Adipose tissue (tissue), 3 donors: ENCODE data around the gene SLC12A4. TPM values are rescaled to one million over a fixed set of nuclear protein-coding genes. Genes with fewer than 3 reads are reported as not detected.
"Not testable (repeated sequence)": the region's sequence is repeated elsewhere in the genome, so short reads cannot be mapped to it uniquely, and the experiment has no call there.

Experiments
- H3K27ac ChIP-seq: one replicate; pipeline ENCODE4 v1.5.1; 2013; ENCODE audit warnings: low read depth, low read length
- WGBS, 3 donors: extraction: QIAGEN DNeasy Blood & Tissue Kit; methylation state at CpG; one replicate each; pipeline ENCODE4 v1.1.7; 2013; 5-methylcytosine and 5-hydroxymethylcytosine counted together
- polyA plus RNA-seq, 3 donors: library from polyadenylated mRNA; stranded (reverse); fragments of 200-250 nt; gene quantifications; one replicate each; pipeline ENCODE4 v1.2.3, GENCODE V29; 2013
- donor health status: healthy with polysubstance abuse.
- donor health status: Bipolar disorder and iron deficiency.
- donor health status: healthy.

The SLC12A4 gene
- polyA plus RNA-seq, 3 donors: 13.2 to 56.9 (median 44.4) TPM

DNA sequence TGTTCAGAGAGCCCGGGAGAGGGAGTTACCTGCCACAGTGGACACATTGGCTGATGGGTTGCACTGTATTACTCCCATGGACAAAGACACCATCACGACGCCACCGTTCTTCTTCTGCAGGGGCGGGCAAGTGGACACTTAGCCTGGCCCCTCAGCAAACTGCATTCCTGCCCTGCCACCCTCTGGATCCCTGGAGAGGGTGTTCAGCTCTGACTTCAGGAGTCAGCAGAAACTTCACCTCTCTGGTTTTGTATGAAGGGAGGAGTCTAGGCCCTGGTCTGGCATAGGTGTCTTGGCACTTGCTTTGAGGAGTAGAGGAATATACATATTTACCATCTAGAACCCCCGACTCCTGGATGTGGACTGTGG is 21.6 kb upstream of the SLC12A4 start:
- WGBS, 3 donors: 78 to 82% (median 82%) methylated on average over 6 of the region's 6 CpGs
- H3K27ac ChIP-seq: no peak overlapping the region

DNA sequence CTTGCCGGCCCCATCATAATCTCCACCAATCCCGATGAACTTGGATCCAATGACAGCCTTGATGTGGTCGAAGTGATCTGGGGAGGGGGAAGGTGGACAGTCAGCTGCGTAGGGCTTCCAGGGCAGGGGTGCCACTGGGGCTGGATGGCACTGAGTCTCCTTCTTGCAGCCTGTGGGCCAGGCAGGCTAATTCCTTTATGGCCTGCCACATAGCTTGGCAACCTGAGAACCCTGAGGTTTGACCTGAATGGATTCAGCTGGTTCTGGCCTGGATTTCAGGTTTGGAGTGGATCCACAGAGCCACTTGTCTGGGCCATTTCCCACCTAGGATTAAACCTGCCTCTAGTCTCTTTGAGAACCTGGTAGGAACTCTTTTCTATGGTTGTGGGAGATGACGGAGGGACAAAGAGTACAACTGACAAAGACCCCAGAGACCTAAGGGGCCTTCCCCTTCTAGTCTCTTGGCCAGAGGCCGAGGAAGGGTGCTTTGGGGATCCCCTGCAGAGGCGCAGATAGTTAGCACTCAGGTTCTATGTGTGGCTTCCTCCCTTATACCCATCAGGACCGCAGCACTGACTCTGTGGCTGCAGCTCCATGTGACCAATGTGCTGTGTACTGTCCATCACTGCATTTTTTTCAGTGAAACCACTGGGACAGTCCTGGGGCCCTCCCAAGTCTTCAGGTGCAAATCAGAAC is 21.0 kb upstream of the SLC12A4 start:
- WGBS, 3 donors: 79 to 89% (median 87%) methylated on average over 8 of the region's 8 CpGs
- no peak overlapping the region for H3K27ac ChIP-seq

DNA sequence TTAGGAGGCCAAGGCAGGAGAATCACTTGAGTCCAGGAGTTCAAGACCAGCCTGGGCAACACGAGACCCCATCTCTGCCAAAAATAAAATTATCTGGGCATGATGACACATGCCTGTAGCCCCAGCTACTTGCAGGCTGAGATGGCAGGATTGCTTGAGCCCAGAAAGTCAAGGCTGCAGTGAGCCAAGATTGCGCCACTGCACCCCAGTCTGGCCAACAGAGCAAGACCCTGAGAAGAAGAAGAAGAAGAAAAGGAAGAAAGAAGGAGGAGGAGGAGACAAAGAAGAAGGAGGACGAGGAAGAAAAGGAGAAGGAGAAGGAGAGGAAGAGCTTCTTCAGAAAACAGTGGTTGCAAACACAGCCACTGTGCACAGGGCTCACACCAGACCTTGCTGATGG is 20.2 kb upstream of the SLC12A4 start:
- 77 to 79% (median 78%) methylated on average over 3 of the region's 3 CpGs for WGBS, 3 donors
- H3K27ac ChIP-seq: no peak overlapping the region

DNA sequence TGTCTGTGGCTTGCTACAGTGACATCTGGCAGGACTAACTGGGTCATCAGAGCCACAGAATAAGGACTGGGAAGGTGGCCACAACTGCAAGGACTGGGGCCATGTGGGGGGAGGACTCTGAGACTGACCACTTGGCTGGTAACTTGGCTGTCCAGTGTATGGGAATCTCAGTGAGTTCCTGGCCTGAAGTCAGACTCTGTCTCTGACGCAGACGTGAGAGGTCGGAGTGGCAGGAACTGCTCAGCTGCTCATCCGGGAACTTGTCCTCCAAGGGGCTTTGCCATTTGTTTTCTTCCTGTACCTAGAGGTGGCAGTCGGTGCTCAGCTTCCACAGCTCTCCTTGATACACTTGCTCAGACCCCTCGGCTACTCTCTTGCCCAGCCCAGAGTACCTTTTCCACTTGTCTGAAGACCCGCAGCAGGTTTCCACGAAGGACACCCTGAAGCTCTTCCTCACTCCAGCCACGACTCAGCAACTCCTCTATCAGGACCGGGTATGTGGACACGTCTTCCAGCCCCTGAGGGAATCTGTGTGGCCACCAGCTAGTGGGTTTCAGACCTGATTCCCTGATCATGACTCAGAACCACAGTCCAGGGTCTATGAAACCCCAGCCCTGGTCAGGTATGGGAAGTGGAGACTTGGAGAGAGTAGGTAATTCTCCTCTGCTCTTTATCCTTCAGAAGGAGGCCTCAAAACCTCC is 19.2 kb upstream of the SLC12A4 start:
- H3K27ac ChIP-seq: no peak overlapping the region
- 54 to 77% (median 61%) methylated on average over 11 of the region's 11 CpGs for WGBS, 3 donors

DNA sequence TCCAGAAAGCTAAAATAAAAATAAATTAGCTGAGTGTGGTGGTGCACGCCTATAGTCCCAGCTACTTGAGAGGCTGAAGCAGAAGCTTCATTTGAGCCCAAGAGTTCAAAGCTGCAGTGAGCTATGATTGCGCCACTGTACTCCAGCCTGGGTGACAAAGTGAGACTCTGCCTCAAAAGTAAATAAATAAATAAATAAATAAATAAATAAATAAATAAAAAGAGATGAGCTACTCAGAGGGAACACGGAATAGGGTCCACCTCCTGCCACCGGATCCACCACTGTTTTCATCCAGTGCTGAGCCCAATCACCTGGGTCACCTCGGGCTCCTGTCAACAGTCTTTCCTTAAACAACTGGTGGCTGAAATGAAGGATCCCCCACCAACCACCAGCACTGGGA is 18.5 kb upstream of the SLC12A4 start:
- 86 to 90% (median 86%) methylated on average over 5 of the region's 5 CpGs for WGBS, 3 donors
- H3K27ac ChIP-seq: no peak overlapping the region

DNA sequence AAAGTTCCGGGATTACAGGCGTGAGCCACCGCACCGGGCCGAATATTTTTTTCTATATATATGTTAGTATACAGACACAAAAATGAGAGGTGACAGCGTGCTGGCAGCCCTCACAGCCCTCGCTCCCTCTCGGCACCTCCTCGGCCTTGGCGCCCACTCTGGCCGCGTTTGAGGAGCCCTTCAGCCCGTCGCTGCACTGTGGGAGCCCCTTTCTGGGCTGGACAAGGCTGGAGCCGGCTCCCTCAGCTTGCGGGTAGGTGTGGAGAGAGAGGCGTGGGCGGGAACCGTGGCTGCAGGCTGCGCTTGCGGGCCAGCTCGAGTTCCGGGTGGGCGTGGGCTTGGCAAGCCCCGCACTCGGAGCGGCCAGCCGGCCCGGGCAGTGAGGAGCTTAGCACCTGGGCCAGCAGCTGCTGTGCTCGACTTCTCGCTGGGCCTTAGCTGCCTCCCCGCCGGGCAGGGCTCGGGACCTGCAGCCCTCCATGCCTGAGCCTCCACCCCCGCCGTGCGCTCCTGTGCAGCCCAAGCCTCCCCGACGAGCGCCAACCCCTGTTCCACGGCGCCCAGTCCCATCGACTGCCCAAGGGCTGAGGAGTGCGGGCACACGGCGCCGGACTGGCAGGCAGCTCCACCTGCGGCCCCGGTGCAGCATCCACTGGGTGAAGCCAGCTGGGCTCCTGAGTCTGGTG is 13.7 kb upstream of the SLC12A4 start:
- 94 to 96% (median 95%) methylated on average over 45 to 49 of the region's 49 CpGs for WGBS, 3 donors
- no peak overlapping the region for H3K27ac ChIP-seq

DNA sequence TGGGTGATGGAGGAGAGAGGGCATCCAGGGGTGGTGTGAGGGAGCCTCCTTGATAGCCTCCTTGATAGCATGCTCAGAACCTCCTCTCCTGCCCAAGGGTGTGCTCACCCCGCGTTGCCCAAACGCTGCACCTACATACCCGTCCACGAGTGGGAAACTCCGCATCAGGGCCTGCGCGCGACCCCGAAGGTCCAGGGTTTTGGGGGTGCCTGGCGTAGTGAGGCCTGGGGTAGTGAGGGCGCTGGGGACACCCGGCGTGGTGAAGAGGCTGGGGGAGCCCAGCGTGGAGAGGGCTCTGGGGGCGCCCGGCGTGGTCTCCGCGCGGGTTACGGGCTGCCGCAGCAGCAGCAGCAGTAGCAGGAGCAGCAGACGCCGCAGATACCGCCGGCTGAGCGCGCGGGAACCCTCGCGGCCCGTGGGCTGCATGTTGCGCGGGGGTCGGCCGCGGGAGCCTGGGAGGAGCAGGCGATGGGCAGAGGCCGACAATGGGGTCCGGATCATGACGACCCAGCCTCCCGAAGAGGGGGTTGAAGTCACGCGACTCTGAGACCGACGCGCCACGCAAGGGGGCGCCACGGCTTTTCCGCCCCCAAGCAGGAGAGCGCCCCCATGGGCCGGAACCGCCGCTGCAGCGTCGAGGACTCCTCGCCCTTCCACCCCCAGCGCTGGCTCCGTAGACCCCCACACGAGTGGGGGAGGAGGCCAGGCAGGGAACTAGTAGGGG is 11.7 kb upstream of the SLC12A4 start, which contains the start of gene DPEP3:
Gene DPEP3 (minus strand): TSS at position 545 of the 724 bp plus-strand sequence. CDS start 119 bp downstream, at position 426.
- H3K27ac ChIP-seq: no peak within 1 kb of the TSS
- WGBS, 3 donors: 52 to 70% (median 67%) methylated on average over 49 to 62 of the region's 62 CpGs

DNA sequence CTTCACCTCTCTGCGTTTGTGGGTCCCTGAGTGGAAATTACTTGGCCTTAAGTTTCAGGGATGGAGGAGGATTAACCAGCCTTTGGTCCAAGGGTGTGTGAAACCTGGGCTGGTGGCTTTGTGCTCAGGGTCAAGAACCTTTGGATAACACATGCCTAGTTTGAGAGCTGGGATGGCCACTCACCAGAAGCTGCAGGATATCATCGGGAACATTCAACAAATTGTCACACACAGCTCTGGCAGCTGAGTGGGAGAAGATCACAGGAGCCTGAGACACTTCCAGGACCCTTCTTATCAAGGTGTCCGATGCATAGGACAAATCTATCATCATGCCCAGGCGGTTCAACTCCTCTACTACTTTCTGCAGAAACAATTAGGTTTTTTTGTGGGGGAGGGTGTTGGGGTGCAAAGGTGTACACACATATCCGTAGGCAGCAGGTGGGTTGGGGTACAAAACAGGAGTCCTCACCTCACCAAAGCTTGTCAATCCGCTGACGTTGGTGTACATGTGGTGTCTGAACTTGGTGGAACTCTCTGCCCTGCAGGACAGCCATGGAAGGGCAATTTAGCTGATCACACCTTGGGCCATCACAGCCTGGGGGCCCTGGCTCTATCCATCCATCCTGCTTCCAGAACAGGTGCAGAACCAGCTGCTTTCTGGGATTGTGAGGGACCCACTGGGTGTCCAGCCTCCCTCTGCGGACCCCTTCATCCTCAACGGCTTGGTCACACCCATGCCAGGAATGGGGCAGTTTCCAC is 9.2 kb upstream of the SLC12A4 start:
- no peak overlapping the region for H3K27ac ChIP-seq
- WGBS, 3 donors: 77 to 88% (median 87%) methylated on average over 9 of the region's 9 CpGs

DNA sequence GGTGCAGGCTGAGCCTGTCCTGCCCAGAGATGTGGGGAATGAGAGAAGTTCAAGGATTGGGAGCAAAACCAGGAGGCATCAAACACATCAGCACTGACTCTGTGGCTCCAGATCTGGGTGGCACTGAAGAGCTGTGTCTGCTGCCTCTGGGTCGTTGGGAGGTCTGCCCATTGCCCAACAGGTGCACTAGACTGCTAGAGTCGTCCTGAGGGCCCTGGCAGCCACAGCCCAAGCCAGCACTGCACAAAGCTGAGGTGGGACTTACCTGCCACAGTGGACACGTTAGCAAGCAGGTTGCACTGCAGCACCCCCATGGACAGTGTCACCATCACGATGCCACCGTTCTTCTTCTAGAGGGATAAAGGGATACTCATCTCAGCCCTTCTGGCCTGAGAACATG is 8.6 kb upstream of the SLC12A4 start:
- H3K27ac ChIP-seq: no peak overlapping the region
- 64 to 75% (median 72%) methylated on average over 5 of the region's 5 CpGs for WGBS, 3 donors

DNA sequence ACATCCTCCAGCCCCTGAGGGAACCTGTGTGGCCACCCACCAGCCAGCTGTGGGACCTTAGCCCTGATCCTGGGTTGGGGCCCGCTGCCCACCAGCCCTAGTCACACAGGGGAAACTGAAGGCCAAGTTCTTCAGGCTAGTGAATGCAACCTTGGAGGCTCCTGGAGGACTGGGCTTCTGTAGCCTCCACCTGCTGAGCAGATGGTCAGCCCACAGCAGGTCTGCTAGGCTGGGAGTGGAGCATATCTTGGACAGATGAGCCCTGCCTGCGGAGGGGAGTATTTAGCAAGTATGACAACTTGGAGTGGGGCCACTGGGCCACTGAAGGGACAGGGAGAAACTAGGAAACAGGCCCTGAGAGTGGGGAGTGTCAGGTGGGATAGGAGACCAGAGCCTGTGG is 7.8 kb upstream of the SLC12A4 start:
- H3K27ac ChIP-seq: no peak overlapping the region
- WGBS, 3 donors: 88 to 98% (median 96%) methylated on average over 2 of the region's 2 CpGs

DNA sequence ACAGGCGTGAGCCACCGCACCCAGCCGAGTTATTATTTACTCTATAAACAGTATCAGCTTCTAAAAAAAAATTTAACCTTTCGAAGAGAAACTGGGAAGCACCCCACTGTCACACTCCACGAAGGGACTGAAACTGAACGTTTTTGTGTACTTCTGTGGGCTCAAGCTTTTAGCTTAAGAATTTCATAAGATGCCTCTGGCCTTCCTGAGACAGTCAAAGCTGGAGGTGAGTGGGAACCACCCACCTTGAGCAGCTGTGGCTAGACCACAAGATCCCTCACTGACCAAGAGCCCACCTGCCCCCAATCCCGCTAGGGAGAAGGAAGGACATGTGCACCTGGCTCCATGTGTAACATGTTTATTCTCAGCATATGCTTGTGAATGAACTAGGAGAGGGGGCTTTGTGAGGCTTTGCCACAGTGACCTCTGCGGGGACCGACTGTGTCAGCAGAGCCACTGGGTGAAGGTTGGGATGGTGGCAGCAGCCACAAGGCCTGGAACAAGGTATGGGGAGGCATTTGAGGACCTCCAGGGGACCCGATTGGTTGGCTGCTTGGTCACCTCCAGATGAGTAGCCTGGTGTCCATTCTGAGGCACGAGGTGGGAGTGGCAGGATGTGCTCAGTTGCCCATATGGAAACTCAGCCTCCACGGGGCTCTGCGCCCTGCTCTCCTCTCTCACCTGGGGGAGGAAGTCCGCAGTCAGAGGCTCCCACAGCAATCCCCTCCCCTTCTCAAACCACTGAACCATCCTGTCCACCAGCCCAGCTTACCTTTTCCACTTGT is 7.1 kb upstream of the SLC12A4 start:
- no peak overlapping the region for H3K27ac ChIP-seq
- 65 to 78% (median 74%) methylated on average over 14 of the region's 14 CpGs for WGBS, 3 donors

DNA sequence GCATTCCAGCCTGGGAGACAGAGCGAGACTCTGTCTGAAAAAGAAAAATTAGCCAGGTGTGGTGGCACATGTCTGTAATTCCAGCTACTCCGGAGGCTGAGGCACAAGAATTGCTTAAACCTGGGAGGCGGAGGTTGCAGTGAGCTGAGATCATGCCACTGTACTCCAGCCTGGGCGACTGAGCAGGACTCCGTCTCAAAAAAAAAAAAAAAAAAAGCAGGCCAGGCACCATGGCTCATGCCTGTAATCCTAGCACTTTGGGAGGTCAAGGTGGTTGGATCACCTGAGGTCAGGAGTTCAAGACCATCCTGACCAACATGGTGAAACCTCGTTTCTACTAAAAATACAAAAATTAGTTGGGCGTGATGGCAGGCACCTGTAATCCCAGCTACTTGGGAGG is 3.8 kb upstream of the SLC12A4 start:
- 85 to 92% (median 89%) methylated on average over 7 of the region's 7 CpGs for WGBS, 3 donors
- not testable (repeated sequence) for H3K27ac ChIP-seq

DNA sequence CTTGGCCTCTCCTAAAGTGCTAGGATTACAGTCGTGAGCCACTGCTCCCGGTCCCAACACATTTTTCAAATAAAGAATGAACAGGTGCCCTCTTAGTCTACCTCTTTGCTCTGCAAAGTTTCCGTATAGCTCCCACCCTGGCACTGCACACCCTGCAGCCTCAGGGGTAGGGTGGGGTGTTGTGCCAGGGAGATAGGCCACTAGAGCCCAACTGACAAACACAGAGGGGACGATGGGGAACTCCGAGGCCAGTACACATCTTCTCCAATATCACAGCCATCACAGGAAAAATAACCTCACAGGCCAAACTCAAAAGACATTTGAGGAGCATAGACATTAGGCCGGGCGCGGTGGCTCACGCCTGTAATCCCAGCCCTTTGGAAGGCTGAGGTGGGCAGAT is 2.7 kb upstream of the SLC12A4 start:
- no peak overlapping the region for H3K27ac ChIP-seq
- 94 to 98% (median 96%) methylated on average over 9 of the region's 9 CpGs for WGBS, 3 donors

DNA sequence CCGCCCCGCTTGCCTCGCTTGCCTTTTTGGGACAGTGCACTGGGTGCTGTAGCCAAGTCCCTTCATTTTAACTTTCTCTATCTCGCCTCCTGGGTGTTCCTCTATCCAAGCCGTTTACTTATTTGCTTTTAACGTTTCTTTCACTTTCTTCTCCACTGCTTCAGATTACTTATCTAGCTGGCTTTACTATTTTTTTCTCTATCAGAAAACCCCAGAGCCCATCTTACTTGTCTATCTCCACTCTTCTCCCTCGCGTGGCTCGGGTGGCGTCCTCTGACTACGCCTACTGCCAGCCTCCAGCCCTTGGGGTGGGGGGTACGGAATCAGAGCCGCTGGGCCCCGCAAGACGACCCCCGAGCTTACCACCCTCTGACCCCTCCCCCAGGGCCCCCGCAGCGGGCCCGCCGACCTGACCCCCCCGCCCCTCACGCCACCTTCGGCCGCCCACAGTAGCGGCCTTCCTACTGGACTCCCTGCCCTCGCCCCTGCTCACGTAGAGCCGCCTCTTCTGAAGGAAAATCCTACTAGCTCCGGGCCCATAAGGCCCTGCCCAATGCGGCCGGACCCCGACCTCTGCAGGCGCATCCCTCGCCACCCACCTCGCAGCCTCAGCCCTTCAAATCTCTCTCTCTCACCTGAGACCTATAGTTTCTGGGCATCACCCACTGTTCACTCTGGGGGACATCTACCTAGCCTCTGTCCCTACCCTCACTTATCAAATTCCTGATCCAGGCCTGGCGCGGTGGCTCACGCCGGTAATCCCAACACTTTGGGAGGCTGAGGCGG is 1.0 kb upstream of the SLC12A4 start:
- 45 to 56% (median 51%) methylated on average over 40 of the region's 40 CpGs for WGBS, 3 donors
- H3K27ac ChIP-seq: no peak overlapping the region

DNA sequence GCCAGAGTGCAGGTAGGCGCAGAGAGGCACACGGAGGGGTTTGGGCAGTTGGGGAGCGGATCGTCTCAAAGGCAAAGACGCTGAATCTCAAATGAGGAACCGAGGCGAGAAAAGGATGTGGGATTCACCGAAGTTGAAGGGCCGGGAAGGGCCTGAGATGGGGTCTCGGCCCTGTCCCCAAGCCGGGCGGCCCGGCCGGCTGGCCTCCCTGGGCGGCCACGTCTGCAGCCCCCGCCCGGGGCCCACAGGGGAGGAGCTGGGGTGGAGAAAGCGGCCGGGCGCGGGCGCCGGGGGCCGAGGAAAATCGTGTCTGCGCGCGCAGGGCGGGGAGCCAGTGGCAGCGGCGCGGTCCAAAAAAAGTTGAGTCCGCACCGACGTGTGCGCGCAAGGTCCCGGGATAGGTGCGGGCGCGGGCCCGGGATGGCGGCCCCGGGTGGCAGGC is 458 bp downstream of the SLC12A4 start:
- H3K27ac ChIP-seq: peak overlapping the region; percentile 84
- WGBS, 3 donors: 1 to 4% (median 1%) methylated on average over 30 to 45 of the region's 45 CpGs

DNA sequence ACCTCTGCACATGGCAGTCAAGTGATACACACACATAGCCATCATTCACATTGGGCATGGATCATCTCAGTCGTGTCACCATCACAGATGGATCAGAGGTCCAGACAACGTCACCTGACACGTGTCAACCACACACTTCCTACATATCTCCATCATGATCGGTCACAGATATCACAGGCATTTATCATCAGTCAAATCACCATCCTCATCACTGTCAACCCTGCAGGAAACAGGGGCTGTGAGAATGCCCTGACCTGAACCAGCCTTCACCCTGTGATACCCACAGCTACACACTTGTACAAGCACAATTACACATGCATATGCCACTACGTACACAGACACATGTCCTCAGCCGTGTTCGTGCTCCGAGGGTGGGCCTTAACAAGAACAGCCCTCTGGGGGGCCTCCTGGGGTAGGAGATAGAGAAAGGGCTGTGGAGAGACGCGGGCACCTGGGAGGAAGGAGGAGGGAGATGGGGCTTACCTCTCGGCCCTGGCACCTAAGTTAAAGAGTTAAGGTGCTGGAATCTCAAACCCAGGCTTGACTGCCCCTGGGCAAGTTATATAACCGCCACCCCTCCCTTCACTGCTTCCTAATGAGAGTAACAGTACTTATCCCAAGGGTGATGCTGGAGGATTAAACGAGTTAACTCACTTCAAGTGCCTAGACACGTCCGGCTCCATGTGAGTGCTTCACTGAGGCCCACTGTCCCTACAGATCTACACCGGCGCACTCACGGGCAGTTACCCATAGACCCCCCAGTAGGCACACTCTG is 1.1 kb downstream of the SLC12A4 start:
- 13 to 40% (median 15%) methylated on average over 18 of the region's 18 CpGs for WGBS, 3 donors
- peak overlapping the region; percentile 84 for H3K27ac ChIP-seq
